Skeletal muscle satellite cell (primary cell): ENCODE measurements around the gene DIABLO.

Experiments used
- H3K27me3 ChIP-seq: 2 replicates; pipeline ENCODE4 v1.7.0; 2013; ENCODE audit warnings: low read length; ENCODE audit not compliant: control insufficient read depth, insufficient read depth
- H3K36me3 ChIP-seq: 2 replicates; pipeline ENCODE4 v1.7.0; 2013; ENCODE audit warnings: mild to moderate bottlenecking, control low read depth, low read length; ENCODE audit not compliant: insufficient read depth
- H3K4me1 ChIP-seq: 2 replicates; pipeline ENCODE4 v1.7.0; 2013; ENCODE audit warnings: low read length; ENCODE audit not compliant: control insufficient read depth, insufficient read depth
- H3K4me2 ChIP-seq: 2 replicates; pipeline ENCODE4 v1.7.0; 2013; ENCODE audit warnings: mild to moderate bottlenecking, low read length
- H3K4me3 ChIP-seq: 2 replicates; pipeline ENCODE4 v1.7.0; 2013; ENCODE audit warnings: low read length
- H3K9ac ChIP-seq: 2 replicates; pipeline ENCODE4 v1.7.0; 2013; ENCODE audit warnings: mild to moderate bottlenecking, low read depth, low read length, moderate library complexity
- H3K9me3 ChIP-seq: replicated peaks from 2 replicates; pipeline ENCODE4 v1.7.0; 2013; ENCODE audit warnings: mild to moderate bottlenecking, control low read depth, low read length

Gene DIABLO

DNA sequence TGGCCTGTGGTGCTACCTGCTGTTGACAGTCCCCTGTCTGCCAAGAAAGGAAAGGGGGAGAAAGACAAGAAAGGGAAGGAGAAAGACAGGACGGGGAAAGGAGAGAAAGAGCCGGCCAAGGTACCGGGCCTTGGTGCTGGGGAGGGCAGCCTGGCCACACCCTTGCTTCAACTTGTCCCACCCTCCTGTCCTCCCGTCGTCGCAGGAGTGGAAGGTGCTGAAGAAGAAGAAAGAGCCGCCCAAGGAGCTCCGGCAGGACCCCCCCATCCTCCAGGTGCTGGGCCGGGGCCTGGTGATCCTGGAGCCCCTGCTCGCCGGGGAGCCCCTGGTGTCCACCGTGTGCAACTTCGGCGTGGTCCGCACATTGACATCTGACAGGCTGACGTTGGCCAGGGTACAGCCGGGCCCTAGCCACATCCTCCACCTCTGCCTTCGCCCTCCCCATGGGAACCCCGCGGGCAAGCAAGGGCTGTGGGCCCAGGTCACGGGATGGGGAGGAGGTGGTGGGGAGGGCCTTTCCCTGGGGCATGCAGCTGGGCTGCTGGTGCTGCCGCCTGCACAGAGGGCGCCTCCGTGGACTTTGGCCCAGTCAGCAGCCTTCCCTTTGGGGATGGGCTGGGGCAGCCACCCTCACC, 25.2 kb downstream of the DIABLO start:
- H3K36me3 ChIP-seq, result no peaks in the 10 kb centered on the region
- no peak overlapping the region for H3K9ac ChIP-seq
- no peaks in the 10 kb centered on the region for H3K9me3 ChIP-seq
- peaks cover 12% of the 10 kb centered on the region for H3K4me1 ChIP-seq
- peaks cover 20% of the 10 kb centered on the region for H3K27me3 ChIP-seq
- no peak overlapping the region for H3K4me3 ChIP-seq
- no peak overlapping the region for H3K4me2 ChIP-seq

DNA sequence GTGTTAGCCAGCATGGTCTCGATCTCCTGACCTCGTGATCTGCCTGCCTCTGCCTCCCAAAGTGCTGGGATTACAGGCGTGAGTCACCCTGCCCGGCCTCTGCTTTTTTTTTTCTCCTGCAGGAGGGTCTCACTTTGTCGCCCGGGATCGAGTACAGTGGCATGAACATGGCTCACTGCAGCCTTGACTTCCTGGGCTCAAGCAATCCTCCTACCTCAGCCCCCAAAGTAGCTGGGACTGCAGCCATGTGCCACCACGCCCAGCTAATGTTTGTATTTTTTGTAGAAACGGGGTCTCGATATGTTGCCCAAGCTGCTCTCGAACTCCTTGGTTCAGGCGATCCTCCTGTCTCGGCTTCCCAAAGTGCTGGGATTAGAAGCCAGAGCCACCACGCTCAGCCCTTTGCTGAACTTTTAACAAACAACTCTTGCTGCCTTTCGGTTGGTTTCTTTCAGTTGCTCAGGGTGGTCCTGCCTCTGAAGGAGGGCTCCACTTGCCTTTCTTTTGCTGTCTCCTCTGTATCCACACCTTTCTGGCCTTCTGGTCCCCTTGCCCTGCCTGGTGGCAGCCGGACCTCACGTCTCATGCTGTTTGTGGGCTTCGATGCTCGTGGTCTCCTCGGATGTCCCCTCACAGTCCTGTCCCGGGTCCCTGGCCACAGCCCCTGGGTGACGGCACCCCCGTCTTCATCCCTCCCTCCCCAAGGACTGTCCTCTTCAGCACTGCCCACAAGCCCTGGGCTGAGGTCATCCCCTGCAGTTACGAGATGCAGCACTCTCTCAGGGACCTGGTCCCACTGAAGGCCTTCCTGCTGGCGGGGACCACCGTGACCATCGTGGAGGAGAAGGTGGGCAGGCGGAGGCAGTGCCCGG, 26.1 kb downstream of the DIABLO start:
- peaks cover 10% of the 10 kb centered on the region for H3K27me3 ChIP-seq
- no peaks in the 10 kb centered on the region for H3K36me3 ChIP-seq
- no peak overlapping the region for H3K4me3 ChIP-seq
- H3K4me1 ChIP-seq, result peaks cover 12% of the 10 kb centered on the region
- no peak overlapping the region for H3K9ac ChIP-seq
- H3K9me3 ChIP-seq, result no peaks in the 10 kb centered on the region
- H3K4me2 ChIP-seq, result no peak overlapping the region

DNA sequence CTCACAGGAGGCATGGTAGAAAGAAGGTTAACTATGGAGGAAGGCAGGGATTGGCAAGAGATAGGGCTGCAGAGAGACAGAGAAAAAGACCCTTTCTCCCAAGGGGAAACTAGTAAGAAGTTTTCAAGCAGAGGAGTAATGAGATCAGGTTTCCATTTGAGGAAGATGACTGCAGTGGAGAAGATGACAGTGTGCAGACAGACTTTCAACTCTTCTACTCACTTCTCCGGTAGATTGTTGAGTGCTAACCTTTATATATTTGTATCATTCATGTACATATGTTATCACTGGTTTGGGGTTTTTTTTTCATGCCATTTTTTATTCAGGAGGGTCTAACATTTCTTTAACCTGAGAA, 28.3 kb downstream of the DIABLO start:
- H3K4me1 ChIP-seq, result no peaks in the 10 kb centered on the region
- H3K27me3 ChIP-seq, result no peaks in the 10 kb centered on the region
- H3K36me3 ChIP-seq, result no peaks in the 10 kb centered on the region
- H3K9ac ChIP-seq, result no peak overlapping the region
- no peak overlapping the region for H3K4me3 ChIP-seq
- no peak overlapping the region for H3K4me2 ChIP-seq
- H3K9me3 ChIP-seq, result no peaks in the 10 kb centered on the region

DNA sequence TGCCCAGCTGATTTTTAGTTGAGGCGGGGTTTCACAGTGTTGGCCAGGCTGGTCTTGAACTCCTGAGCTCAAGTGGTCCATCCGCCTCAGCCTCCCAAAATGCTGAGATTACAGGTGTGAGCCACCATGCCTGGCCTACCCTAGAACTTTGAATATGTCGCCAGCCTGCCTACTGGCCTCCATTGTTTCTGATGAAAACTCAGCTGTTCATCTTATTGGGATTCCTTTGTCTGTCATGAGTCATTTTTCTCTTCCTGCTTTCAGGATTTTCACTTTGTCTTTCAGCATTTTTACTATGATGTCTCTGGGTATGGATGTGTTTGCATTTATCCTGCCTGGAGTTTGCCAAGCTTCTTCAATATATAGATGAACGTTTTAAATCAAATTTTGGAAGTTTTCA, 30.4 kb downstream of the DIABLO start:
- Histone ChIP-seq H3K9ac (no peak overlapping the region), H3K4me1 (no peaks in the 10 kb centered on the region)

DNA sequence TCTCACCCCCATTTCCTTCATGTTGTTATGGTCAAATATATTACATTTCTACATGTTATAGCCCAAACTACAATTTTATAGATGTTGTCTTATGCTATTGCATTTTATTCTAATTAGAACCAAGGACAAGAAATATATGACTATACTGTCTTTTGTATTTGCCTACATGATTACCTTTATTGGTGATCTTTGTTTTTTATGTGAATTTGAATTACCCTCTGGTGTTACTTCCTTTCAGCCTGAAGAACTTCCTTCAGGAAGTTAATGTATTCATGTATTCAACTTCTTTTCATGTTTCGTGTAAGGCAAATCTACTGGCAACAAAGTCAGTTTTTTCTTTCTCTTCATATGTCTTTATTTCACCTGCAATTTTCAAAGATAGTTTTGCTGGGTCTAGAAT, 31.0 kb downstream of the DIABLO start:
- no peak overlapping the region for H3K4me3 ChIP-seq

More for the DNA sequence above, 30.4 kb downstream of the DIABLO start:
- no peak overlapping the region for H3K4me3 ChIP-seq
- H3K4me2 ChIP-seq, result no peak overlapping the region
- no peaks in the 10 kb centered on the region for H3K36me3 ChIP-seq
- H3K9me3 ChIP-seq, result no peaks in the 10 kb centered on the region
- no peaks in the 10 kb centered on the region for H3K27me3 ChIP-seq

DNA sequence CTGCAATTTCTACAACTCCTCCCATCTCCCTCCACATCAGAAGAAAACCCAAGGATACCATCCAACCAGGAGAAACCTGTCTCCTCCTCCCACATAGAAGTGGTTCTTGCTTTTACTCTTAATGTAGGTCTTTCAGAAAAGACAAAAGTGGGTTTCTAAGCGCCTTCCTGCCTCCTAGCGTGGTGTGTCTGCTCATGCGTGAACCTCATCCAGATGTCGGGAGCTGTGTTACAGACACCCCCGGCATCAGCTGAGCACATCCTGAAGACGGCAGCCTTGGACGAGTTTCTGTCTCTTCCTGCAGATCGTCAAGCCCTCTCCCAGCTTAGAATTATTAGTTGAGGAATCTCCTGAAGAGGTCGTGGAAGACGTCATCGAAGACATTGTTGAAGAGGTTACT, 33.4 kb downstream of the DIABLO start:
- H3K9ac ChIP-seq, result no peak overlapping the region
- H3K4me2 ChIP-seq, result no peak overlapping the region
- no peaks in the 10 kb centered on the region for H3K4me1 ChIP-seq
- H3K36me3 ChIP-seq, result no peaks in the 10 kb centered on the region
- no peak overlapping the region for H3K4me3 ChIP-seq
- H3K27me3 ChIP-seq, result no peaks in the 10 kb centered on the region
- H3K9me3 ChIP-seq, result no peaks in the 10 kb centered on the region

More for the DNA sequence above, 31.0 kb downstream of the DIABLO start:
- H3K4me2 ChIP-seq, result no peak overlapping the region
- H3K4me1 ChIP-seq, result no peaks in the 10 kb centered on the region
- H3K9me3 ChIP-seq, result no peaks in the 10 kb centered on the region
- H3K9ac ChIP-seq, result no peak overlapping the region
- H3K36me3 ChIP-seq, result no peaks in the 10 kb centered on the region
- no peaks in the 10 kb centered on the region for H3K27me3 ChIP-seq

DNA sequence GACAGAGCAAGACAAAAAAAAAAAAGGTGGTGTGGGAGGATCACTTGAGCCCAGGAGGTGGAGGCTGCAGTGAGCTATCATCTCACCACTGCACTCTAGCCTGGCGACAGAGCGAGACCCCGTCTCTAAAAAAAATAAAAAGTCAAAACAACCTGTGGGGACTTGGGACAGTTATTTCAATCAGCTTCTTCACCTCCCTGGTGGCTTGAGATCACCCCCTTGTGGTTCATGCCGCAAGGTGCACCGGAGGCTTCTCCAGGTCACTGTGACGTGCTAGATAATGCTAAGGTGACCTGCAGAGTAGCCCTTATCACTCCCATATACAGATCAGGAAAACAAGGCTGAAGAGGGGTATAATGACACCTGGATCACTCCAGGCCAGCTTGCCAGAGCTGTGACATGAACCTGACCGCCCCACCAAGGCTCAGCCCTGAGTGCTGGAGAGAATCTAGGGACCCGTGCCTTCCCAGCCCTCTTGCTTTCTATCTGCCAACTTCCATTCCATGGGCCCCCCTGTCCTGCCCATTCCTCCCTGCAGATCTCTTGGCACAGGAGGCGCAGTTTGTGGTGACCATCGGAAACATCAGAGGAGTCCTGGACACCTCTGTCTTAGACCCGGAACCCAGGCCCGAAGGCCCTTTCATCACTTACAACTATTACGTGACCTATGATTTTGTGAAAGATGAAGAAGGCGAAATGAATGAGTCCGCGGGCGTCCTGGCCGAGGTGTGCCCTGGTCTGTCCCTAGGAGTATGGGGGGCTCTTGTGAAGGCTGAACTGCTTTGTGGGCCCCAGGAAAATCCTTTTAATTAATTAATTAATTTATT, 34.8 kb downstream of the DIABLO start:
- no peak overlapping the region for H3K4me3 ChIP-seq
- no peaks in the 10 kb centered on the region for H3K27me3 ChIP-seq
- no peak overlapping the region for H3K4me2 ChIP-seq
- H3K9ac ChIP-seq, result no peak overlapping the region
- H3K4me1 ChIP-seq, result no peaks in the 10 kb centered on the region
- H3K9me3 ChIP-seq, result no peaks in the 10 kb centered on the region
- H3K36me3 ChIP-seq, result no peaks in the 10 kb centered on the region

DNA sequence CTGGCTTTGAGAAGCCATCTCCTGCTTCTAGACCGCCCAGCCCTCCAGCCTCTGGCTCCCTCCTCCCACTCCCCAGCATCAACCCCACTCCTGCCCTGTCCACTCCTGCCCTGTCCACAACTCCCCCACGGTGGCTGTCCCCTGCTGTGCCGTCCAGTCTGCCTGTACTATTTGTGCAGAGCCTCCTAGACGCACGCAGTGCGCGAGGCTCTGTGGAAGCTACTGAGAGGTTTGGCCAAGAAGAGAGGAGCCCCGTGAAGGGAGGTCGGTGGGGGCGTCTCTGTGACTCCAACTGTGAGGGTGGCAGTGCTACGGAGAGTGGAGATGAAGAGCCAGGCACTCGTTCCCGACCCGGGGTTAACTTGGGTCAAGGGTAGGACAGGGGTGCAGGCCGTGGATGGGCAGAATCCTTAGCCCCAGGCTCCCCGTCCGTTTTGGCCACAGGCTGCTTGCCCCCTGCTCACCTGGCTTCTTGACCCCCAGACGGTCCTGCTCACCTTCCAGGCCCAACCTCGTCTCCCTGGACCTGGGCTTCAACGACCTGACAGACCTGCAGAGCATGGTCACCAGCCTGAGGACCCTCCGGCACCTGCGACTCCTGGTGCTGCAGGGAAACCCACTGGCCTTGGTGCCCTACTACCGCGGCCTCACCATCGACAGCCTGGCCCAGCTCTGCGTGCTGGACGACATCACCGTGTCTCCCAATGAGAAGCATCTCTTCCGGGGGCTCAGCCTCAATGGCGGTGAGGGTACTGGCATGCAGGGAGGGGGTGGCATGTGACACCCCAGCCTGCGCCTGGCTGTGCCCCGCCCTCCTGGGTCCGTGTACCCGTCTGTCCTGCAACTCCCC, 36.0 kb downstream of the DIABLO start:
- no peaks in the 10 kb centered on the region for H3K4me1 ChIP-seq
- no peaks in the 10 kb centered on the region for H3K27me3 ChIP-seq
- H3K9ac ChIP-seq, result no peak overlapping the region
- no peaks in the 10 kb centered on the region for H3K9me3 ChIP-seq
- no peaks in the 10 kb centered on the region for H3K36me3 ChIP-seq
- no peak overlapping the region for H3K4me3 ChIP-seq
- H3K4me2 ChIP-seq, result no peak overlapping the region

DNA sequence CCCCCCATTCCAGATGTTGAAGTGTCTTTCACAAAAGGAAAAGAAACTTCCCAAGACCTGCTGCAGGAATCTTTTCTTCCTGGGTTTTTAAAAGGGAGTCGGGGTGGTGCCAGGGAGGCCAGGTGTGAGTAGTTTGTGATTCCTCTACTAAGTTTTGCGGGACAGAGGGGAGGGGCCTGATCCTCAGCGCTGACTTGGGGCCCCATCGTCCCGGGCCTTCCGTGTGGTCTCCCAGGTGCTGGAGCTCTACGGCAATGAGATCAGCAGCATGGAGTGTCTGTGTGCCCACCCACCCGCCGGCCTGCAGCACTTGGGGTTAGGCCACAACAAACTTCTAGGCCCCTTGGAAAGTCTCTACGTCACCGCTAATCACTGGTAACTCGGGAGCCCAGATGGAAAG, 38.4 kb downstream of the DIABLO start:
- Histone ChIP-seq H3K9me3 (no peaks in the 10 kb centered on the region), H3K4me2 (no peak overlapping the region), H3K9ac (no peak overlapping the region), H3K27me3 (no peaks in the 10 kb centered on the region), H3K4me1 (no peaks in the 10 kb centered on the region), H3K4me3 (no peak overlapping the region), H3K36me3 (no peaks in the 10 kb centered on the region)

DNA sequence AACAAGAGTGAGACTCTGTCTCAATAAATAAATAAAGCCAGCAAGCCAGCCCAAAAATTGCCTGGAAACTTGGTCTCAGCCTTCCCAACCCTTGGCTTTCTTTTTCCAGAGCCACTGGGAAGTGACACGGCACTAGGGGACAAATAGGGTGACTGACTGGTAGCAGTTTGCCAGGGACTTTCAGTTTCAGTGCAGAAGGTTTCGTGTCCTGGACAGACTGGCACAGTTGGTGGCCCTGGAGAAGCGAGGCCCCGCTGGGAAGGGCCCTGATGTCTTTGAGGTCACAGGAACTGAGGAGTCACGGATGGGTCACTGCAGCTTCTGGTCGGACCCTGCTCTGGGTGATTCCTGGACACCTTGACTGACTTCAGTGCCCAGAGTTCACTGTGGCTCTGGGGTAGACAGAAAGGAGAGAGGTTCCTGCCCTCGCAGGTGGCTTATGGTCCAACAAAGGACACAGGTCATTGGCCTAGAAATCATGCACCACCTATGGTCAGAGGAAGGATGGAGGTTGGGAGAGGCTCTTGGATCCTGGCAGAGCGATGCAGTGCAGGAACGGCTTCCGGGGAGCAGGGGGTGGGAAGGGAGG, 40.3 kb downstream of the DIABLO start:
- H3K4me3 ChIP-seq, result no peak overlapping the region
- no peaks in the 10 kb centered on the region for H3K9me3 ChIP-seq
- no peaks in the 10 kb centered on the region for H3K27me3 ChIP-seq
- peaks cover under 1% of the 10 kb centered on the region for H3K4me1 ChIP-seq
- no peaks in the 10 kb centered on the region for H3K36me3 ChIP-seq
- H3K4me2 ChIP-seq, result no peak overlapping the region
- H3K9ac ChIP-seq, result no peak overlapping the region
